Progenitor cell of endocrine pancreas (in vitro differentiated cells): ENCODE data around the gene TMA16. TPM values are rescaled to one million over a fixed set of nuclear protein-coding genes. Genes with fewer than 3 reads are reported as not detected.

ENCODE experiments used
- DNase-seq: peaks from one replicate; pipeline ENCODE4 v3.0.0; 2021; ENCODE audit warnings: low spot score; ENCODE audit not compliant: unreplicated experiment
- H3K27ac Mint-ChIP-seq: 2 replicates; pipeline ENCODE4 v1.8.0; 2021; ENCODE audit warnings: mild to moderate bottlenecking, moderate library complexity, mixed read lengths
- H3K27me3 Mint-ChIP-seq: 2 replicates; pipeline ENCODE4 v1.8.0; 2021; ENCODE audit warnings: mixed read lengths
- H3K36me3 Mint-ChIP-seq: 2 replicates; pipeline ENCODE4 v1.8.0; 2022; ENCODE audit warnings: mixed read lengths; ENCODE audit not compliant: insufficient read depth
- H3K4me1 Mint-ChIP-seq: 2 replicates; pipeline ENCODE4 v1.8.0; 2021; ENCODE audit warnings: low read depth, mixed read lengths
- H3K4me3 Mint-ChIP-seq: 2 replicates; pipeline ENCODE4 v1.8.0; 2021; ENCODE audit warnings: low read depth, mild to moderate bottlenecking, moderate library complexity, mixed read lengths
- H3K9me3 Mint-ChIP-seq: 2 replicates; pipeline ENCODE4 v1.8.0; 2021; ENCODE audit warnings: low read depth, mixed read lengths
- total RNA-seq: library from RNA; stranded (reverse); gene quantifications from 2 replicates; pipeline ENCODE4 v1.2.1, GENCODE V29; 2021
- TF ChIP-seq, protein P1 (sequence below): fragments of 200-600 bp; sonication (generic); IDR thresholded peaks from one replicate; pipeline ENCODE4 v1.5.0; 2021; ENCODE audit warnings: antibody characterized with exemption, mild to moderate bottlenecking; ENCODE audit not compliant: unreplicated experiment

The TMA16 gene
- total RNA-seq, 1 donor from 2014 or later, result 22.2 TPM

DNA sequence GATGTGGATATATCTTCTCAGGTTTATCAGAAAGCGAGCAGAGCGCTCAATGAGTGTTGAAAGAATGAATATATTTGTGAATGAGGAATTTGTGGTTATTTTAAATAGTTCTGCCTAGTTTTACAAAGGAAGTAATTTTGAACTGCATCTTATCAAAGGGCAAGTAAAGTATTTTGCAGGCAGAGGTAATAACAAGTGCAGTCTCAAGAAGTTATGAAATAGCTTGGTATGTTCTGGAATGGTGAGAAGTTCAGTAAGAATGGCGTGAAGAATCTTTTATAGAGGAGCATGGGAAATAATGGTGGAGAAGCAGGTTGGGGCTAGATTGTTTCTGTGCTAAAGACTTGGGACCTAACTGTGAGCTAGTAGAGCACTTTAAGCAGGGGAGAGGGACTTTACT, 10.9 kb downstream of the TMA16 start:
- H3K9me3 Mint-ChIP-seq, result no peaks in the 10 kb centered on the region
- no peaks in the 10 kb centered on the region for H3K27me3 Mint-ChIP-seq
- no peak overlapping the region for H3K4me3 Mint-ChIP-seq
- H3K27ac Mint-ChIP-seq, result no peak overlapping the region
- peaks cover 7% of the 10 kb centered on the region for H3K36me3 Mint-ChIP-seq
- H3K4me1 Mint-ChIP-seq, result peaks cover 3% of the 10 kb centered on the region
- TF ChIP-seq, protein P1, sequence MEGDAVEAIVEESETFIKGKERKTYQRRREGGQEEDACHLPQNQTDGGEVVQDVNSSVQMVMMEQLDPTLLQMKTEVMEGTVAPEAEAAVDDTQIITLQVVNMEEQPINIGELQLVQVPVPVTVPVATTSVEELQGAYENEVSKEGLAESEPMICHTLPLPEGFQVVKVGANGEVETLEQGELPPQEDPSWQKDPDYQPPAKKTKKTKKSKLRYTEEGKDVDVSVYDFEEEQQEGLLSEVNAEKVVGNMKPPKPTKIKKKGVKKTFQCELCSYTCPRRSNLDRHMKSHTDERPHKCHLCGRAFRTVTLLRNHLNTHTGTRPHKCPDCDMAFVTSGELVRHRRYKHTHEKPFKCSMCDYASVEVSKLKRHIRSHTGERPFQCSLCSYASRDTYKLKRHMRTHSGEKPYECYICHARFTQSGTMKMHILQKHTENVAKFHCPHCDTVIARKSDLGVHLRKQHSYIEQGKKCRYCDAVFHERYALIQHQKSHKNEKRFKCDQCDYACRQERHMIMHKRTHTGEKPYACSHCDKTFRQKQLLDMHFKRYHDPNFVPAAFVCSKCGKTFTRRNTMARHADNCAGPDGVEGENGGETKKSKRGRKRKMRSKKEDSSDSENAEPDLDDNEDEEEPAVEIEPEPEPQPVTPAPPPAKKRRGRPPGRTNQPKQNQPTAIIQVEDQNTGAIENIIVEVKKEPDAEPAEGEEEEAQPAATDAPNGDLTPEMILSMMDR, result no peak
- no peak for DNase-seq

DNA sequence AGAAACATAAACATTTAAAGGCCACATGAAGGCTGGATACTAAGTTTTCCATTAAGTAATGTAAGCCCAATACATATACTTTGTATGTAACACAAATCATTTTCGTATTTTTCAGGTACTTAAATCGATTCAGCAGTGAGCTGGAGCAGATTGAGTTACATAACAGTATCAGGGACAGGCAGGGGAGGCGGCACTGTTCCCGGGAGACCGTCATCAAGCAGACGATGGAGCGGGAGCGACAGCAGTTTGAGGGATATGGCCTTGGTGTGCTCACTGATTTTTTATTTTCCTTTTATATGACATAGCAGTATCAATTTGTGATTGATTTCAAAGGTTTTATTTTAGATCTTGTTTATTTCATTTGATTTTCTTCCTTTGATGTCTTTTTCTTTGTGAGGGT, 20.7 kb downstream of the TMA16 start:
- peaks cover 28% of the 10 kb centered on the region for H3K36me3 Mint-ChIP-seq
- H3K27me3 Mint-ChIP-seq, result no peaks in the 10 kb centered on the region
- DNase-seq, result no peak
- H3K4me3 Mint-ChIP-seq, result no peak overlapping the region
- H3K9me3 Mint-ChIP-seq, result no peaks in the 10 kb centered on the region
- H3K4me1 Mint-ChIP-seq, result peaks cover 20% of the 10 kb centered on the region
- TF ChIP-seq, protein P1, result no peak
- H3K27ac Mint-ChIP-seq, result no peak overlapping the region

DNA sequence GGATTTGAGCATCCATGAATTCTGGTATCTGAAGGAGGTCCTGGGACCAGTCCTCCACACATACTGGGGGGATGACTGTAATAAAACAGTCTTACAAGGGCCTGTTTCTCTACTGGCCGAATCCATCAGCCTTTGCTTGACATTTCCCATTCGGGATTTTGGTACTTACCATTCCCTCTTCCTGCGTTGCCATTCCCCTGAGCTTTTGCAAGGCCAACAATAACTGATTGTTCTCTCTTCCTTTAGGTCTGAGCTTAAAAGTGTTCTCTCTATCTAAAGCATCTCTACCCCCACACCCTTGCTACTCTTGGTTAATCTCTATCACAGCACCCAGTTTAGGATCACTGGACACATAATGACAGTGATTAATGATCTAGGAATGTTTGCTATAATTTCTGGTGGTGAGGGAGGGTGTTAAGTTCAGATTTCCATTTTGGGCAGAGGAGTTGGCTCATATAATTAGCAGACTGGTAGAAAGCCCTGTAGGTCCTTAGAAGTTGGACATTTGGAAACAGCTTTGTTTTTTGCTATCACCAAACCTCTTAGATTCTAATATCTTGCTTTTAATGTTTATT, 29.4 kb downstream of the TMA16 start:
- Mint-ChIP-seq H3K9me3 (no peaks in the 10 kb centered on the region), H3K27ac (no peak overlapping the region), H3K27me3 (no peaks in the 10 kb centered on the region), H3K36me3 (peaks cover 18% of the 10 kb centered on the region), H3K4me3 (no peak overlapping the region), H3K4me1 (no peaks in the 10 kb centered on the region)
- TF ChIP-seq, protein P1, result no peak
- DNase-seq, result no peak

DNA sequence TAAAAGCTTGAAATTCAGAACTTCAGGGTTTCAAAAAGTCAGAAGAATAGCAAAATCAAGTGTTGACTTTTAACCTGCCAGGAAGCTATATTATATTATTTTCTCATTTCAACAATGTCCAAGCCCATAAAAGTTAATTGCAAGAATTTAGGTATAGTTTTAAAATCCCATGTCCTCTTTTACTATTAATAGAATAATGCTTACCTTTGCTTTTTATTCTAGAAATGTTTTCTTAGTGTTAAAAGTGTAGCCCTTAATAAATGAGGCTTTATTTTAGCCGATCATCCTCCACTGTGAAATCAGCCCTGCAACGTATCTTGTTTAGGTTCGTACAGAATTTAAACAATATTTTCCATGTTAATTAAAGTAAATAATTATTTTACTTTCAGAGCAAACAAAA, 31.5 kb downstream of the TMA16 start:
- peaks cover 17% of the 10 kb centered on the region for H3K36me3 Mint-ChIP-seq
- TF ChIP-seq, protein P1, result no peak
- H3K27ac Mint-ChIP-seq, result no peak overlapping the region
- no peaks in the 10 kb centered on the region for H3K9me3 Mint-ChIP-seq
- no peak for DNase-seq
- no peaks in the 10 kb centered on the region for H3K27me3 Mint-ChIP-seq
- no peak overlapping the region for H3K4me3 Mint-ChIP-seq
- no peaks in the 10 kb centered on the region for H3K4me1 Mint-ChIP-seq

DNA sequence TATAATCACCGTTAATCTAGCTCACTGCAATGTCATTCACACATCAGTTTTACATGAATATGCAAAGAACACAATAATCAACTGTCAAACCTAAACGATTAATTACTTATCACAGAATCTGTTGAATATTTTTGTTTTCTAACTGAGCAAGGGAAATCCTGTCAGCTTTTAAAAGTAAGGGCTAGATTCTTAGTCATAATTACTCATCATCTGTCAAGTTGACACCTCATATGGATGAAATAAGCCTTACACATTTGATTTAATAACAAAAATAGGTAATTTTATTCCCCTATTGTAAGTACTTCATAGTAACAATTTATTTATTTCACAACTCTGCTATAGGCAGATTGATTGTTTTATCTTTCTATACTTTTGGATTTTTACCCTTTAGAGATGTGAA, 32.7 kb downstream of the TMA16 start:
- H3K36me3 Mint-ChIP-seq, result peaks cover 21% of the 10 kb centered on the region
- DNase-seq, result no peak
- no peaks in the 10 kb centered on the region for H3K4me1 Mint-ChIP-seq
- no peaks in the 10 kb centered on the region for H3K9me3 Mint-ChIP-seq
- TF ChIP-seq, protein P1, result no peak
- no peaks in the 10 kb centered on the region for H3K27me3 Mint-ChIP-seq
- H3K27ac Mint-ChIP-seq, result no peak overlapping the region
- no peak overlapping the region for H3K4me3 Mint-ChIP-seq
